K562 (cell line): ENCODE measurements around the gene VEGFB. TPM values are rescaled to one million over a fixed set of nuclear protein-coding genes. Genes with fewer than 3 reads are reported as not detected.

Experiments
- HBP1 ChIP-seq: fragments of 450-650 bp; formaldehyde crosslinking; IDR thresholded peaks from 2 replicates; pipeline ENCODE4 v1.4.0; 2022; ENCODE audit warnings: missing genetic modification characterization
- PHB ChIP-seq: fragments of 250-450 bp; sonication (Bioruptor Pico); IDR thresholded peaks from 2 replicates; pipeline ENCODE4 v1.5.0; 2021
- THAP12 ChIP-seq: fragments of 250-450 bp; sonication (Bioruptor Pico); IDR thresholded peaks from 2 replicates; pipeline ENCODE4 v1.9.0; 2021; ENCODE audit warnings: mild to moderate bottlenecking, inconsistent platforms
- ZNF407 ChIP-seq: fragments of 450-650 bp; IDR thresholded peaks from 2 replicates; pipeline ENCODE4 v1.6.1; 2016; ENCODE audit warnings: low read depth
- polyA plus RNA-seq, 8 experiments: library from polyadenylated mRNA; depleted of rRNA in 4 of 8; stranded (reverse) in 5 of 8; unstranded in 3 of 8; fragments of >200 nt; fragmentation: Nextera tagmentation in 2 of 8; fragmentation: Illumina TruSeq in 1 of 8; extraction: Ambion mirVana in 2 of 8; extraction: Trizol in 1 of 8; gene quantifications; 2 replicates each; pipeline versions ENCODE4 v1.2.1 to v1.2.3, GENCODE V29; 2011 to 2014; ENCODE audit warnings: inconsistent platforms in 1 of 8, missing spikeins in 1 of 8
- total RNA-seq, 7 experiments: library from RNA; depleted of rRNA in 6 of 7; stranded (reverse); fragments of >200 nt in 6 of 7; fragmentation: Illumina TruSeq in 2 of 7; extraction: Trizol in 2 of 7; gene quantifications; 2 replicates each; pipeline versions ENCODE4 v1.2.1 to v1.2.3, GENCODE V29; 2011 to 2021; ENCODE audit warnings: low replicate concordance in 1 of 7

Gene VEGFB
- total and polyA plus RNA-seq, 9 of the 15 experiments (the other 6 are each of a cell fraction or from before 2014, with no cell fraction given) = 11.0 to 83.4 (median 25.7) TPM

- TF ChIP-seq PHB (no peak; the same call in 1 of the 2 replicates), THAP12 (CRISPR knock-in tag) (peak; percentile 52), ZNF407 (no peak), HBP1 (CRISPR knock-in tag) (no peak)
Observed at GRCh38 chr11:64240435-64241240, 6.3 kb downstream of the VEGFB start, which contains the start of gene FKBP2 (continued).
